HepG2 (cell line): ENCODE data around the gene SHANK3. TPM values are rescaled to one million over a fixed set of nuclear protein-coding genes. Genes with fewer than 3 reads are reported as not detected.

ENCODE experiments used
- AKNA ChIP-seq: sonication (generic); formaldehyde crosslinking; IDR thresholded peaks from 2 replicates; pipeline ENCODE4 v1.4.0; 2020; ENCODE audit warnings: missing genetic modification reagents, borderline replicate concordance
- BORCS8-MEF2B ChIP-seq: sonication (generic); formaldehyde crosslinking; IDR thresholded peaks from 2 replicates; pipeline ENCODE4 v1.8.0; 2022; ENCODE audit warnings: mild to moderate bottlenecking, missing genetic modification reagents
- GLI4 ChIP-seq: sonication (generic); formaldehyde crosslinking; IDR thresholded peaks from 2 replicates; pipeline ENCODE4 v1.5.1; 2020; ENCODE audit warnings: missing genetic modification reagents, mild to moderate bottlenecking, moderate library complexity, borderline replicate concordance
- HIC2 ChIP-seq: sonication (generic); formaldehyde crosslinking; IDR thresholded peaks from 2 replicates; pipeline ENCODE4 v1.9.0; 2022; ENCODE audit warnings: low read depth, missing genetic modification reagents
- HNRNPLL ChIP-seq: fragments of 200-400 bp; formaldehyde crosslinking; IDR thresholded peaks from 2 replicates; pipeline ENCODE4 v1.6.1; 2017; ENCODE audit warnings: mild to moderate bottlenecking, low read depth, low read length; ENCODE audit not compliant: poor library complexity, severe bottlenecking
- NFKB2 ChIP-seq: sonication (generic); formaldehyde crosslinking; IDR thresholded peaks from 2 replicates; pipeline ENCODE4 v1.4.0; 2020; ENCODE audit warnings: missing genetic modification reagents, borderline replicate concordance
- POLR2AphosphoS5 ChIP-seq: IDR thresholded peaks from 2 replicates; pipeline ENCODE4 v1.6.1; 2012; ENCODE audit warnings: low read depth, low read length
- RFX3 ChIP-seq: IDR thresholded peaks from 2 replicates; pipeline ENCODE4 v1.6.1; 2016; ENCODE audit warnings: missing biosample characterization, missing genetic modification reagents
- ZNF264 ChIP-seq: sonication (generic); formaldehyde crosslinking; IDR thresholded peaks from 2 replicates; pipeline ENCODE4 v1.4.0; 2020; ENCODE audit warnings: missing genetic modification reagents
- ZNF343 ChIP-seq: sonication (generic); formaldehyde crosslinking; IDR thresholded peaks from 2 replicates; pipeline ENCODE4 v1.4.0; 2020; ENCODE audit warnings: mild to moderate bottlenecking, missing genetic modification reagents
- ZNF350 ChIP-seq: sonication (generic); formaldehyde crosslinking; IDR thresholded peaks from 2 replicates; pipeline ENCODE4 v1.4.0; 2020; ENCODE audit warnings: mild to moderate bottlenecking, low read depth, missing genetic modification reagents, borderline replicate concordance
- ZNF777 ChIP-seq: sonication (generic); formaldehyde crosslinking; IDR thresholded peaks from 2 replicates; pipeline ENCODE4 v1.4.0; 2020; ENCODE audit warnings: missing genetic modification reagents
- polyA plus RNA-seq, 8 experiments: library from polyadenylated mRNA; depleted of rRNA in 3 of 8; stranded (reverse) in 7 of 8; unstranded in 1 of 8; fragments of >200 nt; fragmentation: Illumina TruSeq in 4 of 8; extraction: Trizol in 4 of 8; gene quantifications; 2 replicates each; pipeline versions ENCODE4 v1.2.1 to v1.2.3, GENCODE V29; 2011 to 2016; ENCODE audit warnings: low read depth in 4 of 8, missing spikeins in 1 of 8, mixed read lengths in 1 of 8; ENCODE audit not compliant: insufficient read depth in 1 of 8
- total RNA-seq, 5 experiments: library from RNA; depleted of rRNA; stranded (reverse); fragments of >200 nt; fragmentation: Illumina TruSeq; extraction: Trizol; gene quantifications; 2 replicates each; pipeline ENCODE4 v1.2.3, GENCODE V29; 2016; ENCODE audit warnings: low read depth in 1 of 5
- TF ChIP-seq, protein P1 (sequence below): sonication (generic); formaldehyde crosslinking; IDR thresholded peaks from 2 replicates; pipeline ENCODE4 v1.4.0; 2020; ENCODE audit warnings: missing genetic modification reagents, borderline replicate concordance
- TF ChIP-seq, protein P2 (sequence below): sonication (generic); formaldehyde crosslinking; IDR thresholded peaks from 2 replicates; pipeline ENCODE4 v1.4.0; 2020; ENCODE audit warnings: missing genetic modification reagents

Gene SHANK3
- total and polyA plus RNA-seq, 2 of the 13 experiments (the other 11 are each of a cell fraction or from before 2014, with no cell fraction given) = 2.9 to 4.6 TPM

DNA sequence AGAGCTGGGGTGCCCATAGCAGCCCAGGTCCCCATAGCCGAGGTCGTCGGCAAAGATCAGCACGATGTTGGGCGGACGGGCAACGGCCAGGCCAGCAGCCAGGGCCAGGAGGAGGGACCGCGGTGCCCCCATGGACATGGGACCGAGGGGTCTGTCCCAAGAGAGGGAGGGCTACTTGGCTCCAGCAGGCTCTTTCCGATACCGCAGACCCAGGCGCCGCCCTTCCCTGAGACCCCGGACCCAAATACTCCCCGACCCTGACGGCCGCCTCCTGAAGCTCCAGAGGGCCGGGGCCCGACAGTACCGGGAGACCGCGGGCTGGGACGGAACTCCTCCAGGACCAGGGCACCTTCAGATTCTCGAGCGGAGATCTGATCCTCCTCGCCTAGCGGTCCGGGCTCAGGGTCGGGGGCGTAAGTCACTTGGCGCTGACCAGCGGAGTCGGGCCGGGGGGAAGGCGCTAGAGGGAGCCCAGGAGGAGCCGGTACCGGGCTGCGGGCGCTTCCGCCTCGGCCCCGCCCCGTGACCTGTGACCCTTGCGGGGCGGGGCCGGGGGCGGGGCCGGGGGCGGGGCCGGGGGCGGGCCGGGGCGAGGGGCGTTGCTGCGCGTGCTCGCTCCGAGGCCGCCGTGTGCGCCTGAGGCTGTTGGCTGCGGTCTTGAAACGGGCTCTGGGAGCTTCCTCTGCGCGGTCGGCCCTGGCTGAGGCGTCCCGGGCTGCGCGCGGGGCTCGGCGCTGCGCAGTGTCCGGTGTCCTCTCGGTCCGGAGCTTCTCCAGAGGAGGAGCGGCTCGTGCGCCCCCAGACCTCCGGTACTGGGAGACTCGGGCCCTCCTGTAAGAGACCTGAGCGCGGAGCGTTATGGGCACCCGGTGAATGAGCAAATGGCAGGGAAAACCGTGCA lies 44.7 kb upstream of the SHANK3 start, which contains the start of gene ARSA (continued):
- peak; percentile 26; the same call in 1 of the 2 replicates for TF ChIP-seq HIC2 (CRISPR knock-in tag)
- TF ChIP-seq NFKB2 (CRISPR knock-in tag) = peak; percentile 50; the same call in 1 of the 2 replicates
- 0 out of 2 replicates have a peak, but pooled peaks have one; percentile 52 for TF ChIP-seq AKNA (CRISPR knock-in tag)
- TF ChIP-seq, protein P1, sequence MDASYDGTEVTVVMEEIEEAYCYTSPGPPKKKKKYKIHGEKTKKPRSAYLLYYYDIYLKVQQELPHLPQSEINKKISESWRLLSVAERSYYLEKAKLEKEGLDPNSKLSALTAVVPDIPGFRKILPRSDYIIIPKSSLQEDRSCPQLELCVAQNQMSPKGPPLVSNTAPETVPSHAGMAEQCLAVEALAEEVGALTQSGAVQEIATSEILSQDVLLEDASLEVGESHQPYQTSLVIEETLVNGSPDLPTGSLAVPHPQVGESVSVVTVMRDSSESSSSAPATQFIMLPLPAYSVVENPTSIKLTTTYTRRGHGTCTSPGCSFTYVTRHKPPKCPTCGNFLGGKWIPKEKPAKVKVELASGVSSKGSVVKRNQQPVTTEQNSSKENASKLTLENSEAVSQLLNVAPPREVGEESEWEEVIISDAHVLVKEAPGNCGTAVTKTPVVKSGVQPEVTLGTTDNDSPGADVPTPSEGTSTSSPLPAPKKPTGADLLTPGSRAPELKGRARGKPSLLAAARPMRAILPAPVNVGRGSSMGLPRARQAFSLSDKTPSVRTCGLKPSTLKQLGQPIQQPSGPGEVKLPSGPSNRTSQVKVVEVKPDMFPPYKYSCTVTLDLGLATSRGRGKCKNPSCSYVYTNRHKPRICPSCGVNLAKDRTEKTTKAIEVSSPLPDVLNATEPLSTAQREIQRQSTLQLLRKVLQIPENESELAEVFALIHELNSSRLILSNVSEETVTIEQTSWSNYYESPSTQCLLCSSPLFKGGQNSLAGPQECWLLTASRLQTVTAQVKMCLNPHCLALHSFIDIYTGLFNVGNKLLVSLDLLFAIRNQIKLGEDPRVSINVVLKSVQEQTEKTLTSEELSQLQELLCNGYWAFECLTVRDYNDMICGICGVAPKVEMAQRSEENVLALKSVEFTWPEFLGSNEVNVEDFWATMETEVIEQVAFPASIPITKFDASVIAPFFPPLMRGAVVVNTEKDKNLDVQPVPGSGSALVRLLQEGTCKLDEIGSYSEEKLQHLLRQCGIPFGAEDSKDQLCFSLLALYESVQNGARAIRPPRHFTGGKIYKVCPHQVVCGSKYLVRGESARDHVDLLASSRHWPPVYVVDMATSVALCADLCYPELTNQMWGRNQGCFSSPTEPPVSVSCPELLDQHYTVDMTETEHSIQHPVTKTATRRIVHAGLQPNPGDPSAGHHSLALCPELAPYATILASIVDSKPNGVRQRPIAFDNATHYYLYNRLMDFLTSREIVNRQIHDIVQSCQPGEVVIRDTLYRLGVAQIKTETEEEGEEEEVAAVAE (CRISPR knock-in tag) = no peak
- TF ChIP-seq ZNF343 (CRISPR knock-in tag) = peak; percentile 30; the same call in 1 of the 2 replicates
- TF ChIP-seq ZNF777 = peak; percentile 73
- TF ChIP-seq ZNF350 (CRISPR knock-in tag) = peak; percentile 76
- peak; percentile 14; the same call in 1 of the 2 replicates for TF ChIP-seq BORCS8-MEF2B (CRISPR knock-in tag)
- peak; percentile 86 for TF ChIP-seq POLR2AphosphoS5
- TF ChIP-seq, protein P2, sequence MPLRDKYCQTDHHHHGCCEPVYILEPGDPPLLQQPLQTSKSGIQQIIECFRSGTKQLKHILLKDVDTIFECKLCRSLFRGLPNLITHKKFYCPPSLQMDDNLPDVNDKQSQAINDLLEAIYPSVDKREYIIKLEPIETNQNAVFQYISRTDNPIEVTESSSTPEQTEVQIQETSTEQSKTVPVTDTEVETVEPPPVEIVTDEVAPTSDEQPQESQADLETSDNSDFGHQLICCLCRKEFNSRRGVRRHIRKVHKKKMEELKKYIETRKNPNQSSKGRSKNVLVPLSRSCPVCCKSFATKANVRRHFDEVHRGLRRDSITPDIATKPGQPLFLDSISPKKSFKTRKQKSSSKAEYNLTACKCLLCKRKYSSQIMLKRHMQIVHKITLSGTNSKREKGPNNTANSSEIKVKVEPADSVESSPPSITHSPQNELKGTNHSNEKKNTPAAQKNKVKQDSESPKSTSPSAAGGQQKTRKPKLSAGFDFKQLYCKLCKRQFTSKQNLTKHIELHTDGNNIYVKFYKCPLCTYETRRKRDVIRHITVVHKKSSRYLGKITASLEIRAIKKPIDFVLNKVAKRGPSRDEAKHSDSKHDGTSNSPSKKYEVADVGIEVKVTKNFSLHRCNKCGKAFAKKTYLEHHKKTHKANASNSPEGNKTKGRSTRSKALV (CRISPR knock-in tag) = peak; percentile 89
- peak; percentile 93 for TF ChIP-seq HNRNPLL
- TF ChIP-seq GLI4 (CRISPR knock-in tag) = peak; percentile 87; the same call in 1 of the 2 replicates
- TF ChIP-seq ZNF264 (CRISPR knock-in tag) = 0 out of 2 replicates have a peak, but pooled peaks have one; percentile 25
- no peak for TF ChIP-seq RFX3 (CRISPR knock-in tag)
